CD4-positive, alpha-beta T cell treated with Interleukin-6 at 100 ng/mL for 8 hours (primary cell): ENCODE data around the gene PLD4.
"Not testable (repeated sequence)": the region's sequence is repeated elsewhere in the genome, so short reads cannot be mapped to it uniquely, and the experiment has no call there.

Experiments used
- DNase-seq: peaks from one replicate; pipeline ENCODE4 v3.0.0-alpha.2; 2020; ENCODE audit warnings: mixed read lengths, low spot score

The PLD4 gene

GRCh38 chr14:104899781-104900180 is 24.9 kb upstream of the PLD4 start:
- no peak for DNase-seq

GRCh38 chr14:104900639-104901512 is 23.8 kb upstream of the PLD4 start:
- no peak for DNase-seq

DNA sequence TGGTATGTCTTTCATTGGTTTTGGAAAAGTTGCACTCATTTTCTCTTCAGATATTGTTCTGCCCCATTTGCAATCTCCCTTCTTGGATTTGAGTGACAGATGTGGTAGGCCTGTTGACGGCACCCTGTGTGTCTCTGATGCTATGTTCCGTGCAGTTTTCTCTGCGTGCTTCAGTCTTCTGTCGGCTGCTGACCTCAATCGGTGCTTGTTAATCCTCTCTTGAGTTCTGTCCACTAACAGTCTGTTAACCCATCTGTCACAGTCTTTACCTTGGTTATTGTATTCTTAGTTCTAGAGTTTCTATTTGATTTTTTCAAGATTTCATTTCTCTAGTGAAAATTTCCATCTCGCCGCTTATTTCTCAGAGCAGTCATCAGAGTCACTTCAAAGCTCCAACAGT is 20.7 kb upstream of the PLD4 start:
- DNase-seq = no peak

- DNase-seq = not testable (repeated sequence)
Measured at GRCh38 chr14:104904650-104905578, 19.8 kb upstream of the PLD4 start.

DNA sequence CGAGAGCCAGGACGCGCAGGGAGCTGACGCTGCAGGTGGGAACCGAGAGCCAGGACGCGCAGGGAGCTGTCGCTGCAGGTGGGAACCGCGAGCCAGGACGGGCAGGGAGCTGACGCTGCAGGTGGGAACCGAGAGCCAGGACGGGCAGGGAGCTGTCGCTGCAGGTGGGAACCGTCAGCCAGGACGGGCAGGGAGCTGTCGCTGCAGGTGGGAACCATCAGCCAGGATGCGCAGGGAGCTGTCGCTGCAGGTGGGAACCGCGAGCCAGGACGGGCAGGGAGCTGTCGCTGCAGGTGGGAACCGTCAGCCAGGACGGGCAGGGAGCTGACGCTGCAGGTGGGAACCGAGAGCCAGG is 19.1 kb upstream of the PLD4 start:
- not testable (repeated sequence) for DNase-seq

DNA sequence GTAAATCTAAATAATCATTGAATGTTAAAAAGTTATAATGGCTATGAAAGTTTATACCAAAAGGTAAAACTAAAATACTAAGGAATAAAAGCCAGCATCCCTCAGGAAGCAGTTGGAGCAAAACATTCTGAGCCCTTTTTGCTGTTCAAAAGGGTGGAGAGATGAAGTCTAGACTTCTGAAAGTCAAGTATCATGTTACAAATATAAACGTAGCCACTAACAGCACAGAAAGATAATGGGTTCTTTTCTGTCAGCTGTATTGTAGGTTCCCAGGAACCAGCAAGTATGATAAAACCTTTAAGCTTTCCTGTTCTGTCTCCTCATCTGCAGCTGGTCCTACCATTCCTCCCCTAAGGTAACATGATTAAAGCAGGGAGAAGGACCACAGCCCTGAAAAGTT is 16.4 kb upstream of the PLD4 start:
- DNase-seq = no peak

- DNase-seq = no peak
Measured at GRCh38 chr14:104912053-104912452, 12.6 kb upstream of the PLD4 start.

GRCh38 chr14:104913435-104913834 is 11.2 kb upstream of the PLD4 start:
- DNase-seq = no peak

DNA sequence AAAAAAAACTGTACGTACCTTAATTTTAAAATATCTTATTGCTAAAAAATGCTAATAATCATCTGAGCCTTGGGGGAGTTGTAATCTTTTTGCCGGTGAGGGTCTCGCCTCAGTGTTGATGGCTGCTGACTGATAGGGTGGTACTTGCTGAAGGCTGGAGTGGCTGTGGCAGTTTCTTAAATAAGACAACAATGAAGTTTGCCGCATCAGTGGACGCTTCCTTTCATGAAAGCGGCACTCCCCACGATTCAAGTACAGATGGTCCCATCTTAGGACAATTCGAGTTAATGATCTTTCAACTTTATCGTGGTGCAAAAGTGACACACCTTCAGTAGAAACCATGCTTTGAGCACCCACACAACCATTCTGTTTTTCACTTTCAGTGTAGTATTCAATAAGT is 7.6 kb upstream of the PLD4 start:
- DNase-seq = no peak

DNA sequence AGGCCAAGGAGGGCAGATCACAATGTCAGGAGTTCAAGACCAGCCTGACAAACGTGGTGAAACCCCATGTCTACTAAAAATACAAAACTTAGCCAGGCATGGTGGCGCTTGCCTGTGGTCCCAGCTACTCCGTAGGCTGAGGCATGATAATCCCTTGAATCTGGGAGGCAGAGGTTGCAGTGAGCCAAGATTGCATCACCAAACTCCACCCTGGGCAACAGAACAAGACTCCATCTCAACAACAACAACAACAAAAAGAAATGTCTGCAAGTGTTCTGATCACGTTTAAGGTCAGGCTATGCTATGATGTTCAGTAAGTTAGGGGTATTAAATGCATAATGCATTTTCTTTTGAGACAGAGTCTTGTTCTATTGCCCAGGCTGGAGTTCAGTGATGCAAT is 6.7 kb upstream of the PLD4 start:
- DNase-seq = no peak

DNA sequence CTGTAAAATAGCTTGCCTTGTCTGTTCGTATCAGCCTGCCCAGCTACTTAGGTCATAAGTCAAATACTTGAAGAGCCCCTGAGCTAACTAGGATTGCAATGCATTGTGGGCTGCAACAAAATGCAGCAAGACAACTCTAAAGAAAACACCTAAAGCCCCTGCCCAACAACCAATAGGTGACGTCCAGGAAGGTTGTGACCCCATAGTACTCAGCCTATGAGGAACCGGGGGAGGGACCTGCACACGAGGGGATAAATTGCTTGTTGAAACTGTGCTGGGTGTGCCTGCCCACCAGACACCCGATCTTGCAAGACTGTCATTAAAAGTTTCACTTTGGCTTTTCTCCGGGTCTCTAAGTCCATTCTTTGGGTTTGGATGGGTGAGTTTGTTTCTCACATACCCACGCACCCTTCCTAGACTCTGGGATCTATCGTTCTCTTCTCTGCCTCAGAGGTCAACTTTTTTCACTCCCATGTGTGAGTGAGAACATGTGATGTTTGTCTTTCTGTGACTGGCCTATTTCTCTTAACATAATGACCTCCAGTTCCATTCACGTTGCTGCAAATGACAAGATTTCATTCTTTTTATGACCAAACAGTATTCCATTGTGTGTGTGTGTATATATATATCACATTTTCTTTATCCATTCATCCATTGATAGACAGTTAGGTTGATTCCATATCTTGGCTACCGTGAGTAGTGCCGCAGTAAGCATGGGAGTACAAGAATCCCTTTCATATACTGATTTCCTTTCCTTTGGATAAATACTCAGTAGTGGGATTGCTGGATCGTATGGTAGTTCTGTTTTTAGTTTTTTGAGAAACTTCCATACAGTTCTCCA is 5.3 kb upstream of the PLD4 start:
- DNase-seq = not testable (repeated sequence)

DNA sequence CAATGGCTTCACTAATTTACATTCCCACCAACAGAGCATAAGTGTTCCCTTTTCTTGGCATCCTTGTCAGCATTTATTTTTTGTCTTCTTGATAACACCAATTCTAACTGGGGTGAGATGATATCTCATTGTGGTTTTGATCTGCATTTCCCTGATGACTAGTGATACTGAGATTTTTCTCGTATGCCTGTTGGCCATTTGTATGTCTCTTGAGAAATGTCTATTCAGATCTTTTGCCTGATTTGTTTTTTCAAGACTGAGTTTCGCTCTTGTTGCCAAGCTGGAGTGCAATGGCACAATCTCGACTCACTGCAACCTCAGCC is 4.7 kb upstream of the PLD4 start:
- no peak for DNase-seq

GRCh38 chr14:104923640-104924420 is 849 bp upstream of the PLD4 start:
- no peak for DNase-seq

DNA sequence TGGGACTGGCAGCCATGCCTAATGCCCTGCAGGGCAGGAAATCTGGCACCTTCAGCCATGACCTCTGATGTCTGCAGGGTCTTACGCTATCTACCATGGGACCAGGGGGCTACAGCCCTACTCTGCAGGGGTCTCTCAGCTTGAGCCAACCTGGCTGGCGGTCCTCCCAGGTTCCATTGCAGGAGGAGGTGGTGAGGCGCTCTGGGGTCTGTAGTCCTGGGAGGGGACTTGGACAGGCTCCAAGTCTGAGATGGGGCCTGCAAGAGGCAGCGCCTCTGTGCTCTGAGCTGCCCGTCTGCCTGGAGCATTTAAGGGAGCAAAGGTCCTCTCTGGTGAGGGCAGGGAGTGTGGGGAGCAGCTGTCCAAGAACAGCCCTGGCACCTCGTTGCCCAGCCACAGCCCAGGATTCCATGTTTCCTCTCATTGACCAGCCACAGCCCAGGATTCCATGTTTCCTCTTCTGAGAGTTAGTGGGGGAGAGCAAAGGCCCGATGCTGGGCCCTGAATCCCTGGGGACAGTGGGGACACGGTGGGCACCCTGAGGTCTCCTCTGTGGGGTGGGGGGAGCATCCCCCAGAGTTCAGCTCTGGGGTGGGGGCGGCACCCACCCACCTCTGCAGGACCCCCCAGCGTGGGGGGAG is 655 bp downstream of the PLD4 start:
- no peak for DNase-seq

GRCh38 chr14:104925855-104926609 is 1.4 kb downstream of the PLD4 start:
- no peak for DNase-seq

DNA sequence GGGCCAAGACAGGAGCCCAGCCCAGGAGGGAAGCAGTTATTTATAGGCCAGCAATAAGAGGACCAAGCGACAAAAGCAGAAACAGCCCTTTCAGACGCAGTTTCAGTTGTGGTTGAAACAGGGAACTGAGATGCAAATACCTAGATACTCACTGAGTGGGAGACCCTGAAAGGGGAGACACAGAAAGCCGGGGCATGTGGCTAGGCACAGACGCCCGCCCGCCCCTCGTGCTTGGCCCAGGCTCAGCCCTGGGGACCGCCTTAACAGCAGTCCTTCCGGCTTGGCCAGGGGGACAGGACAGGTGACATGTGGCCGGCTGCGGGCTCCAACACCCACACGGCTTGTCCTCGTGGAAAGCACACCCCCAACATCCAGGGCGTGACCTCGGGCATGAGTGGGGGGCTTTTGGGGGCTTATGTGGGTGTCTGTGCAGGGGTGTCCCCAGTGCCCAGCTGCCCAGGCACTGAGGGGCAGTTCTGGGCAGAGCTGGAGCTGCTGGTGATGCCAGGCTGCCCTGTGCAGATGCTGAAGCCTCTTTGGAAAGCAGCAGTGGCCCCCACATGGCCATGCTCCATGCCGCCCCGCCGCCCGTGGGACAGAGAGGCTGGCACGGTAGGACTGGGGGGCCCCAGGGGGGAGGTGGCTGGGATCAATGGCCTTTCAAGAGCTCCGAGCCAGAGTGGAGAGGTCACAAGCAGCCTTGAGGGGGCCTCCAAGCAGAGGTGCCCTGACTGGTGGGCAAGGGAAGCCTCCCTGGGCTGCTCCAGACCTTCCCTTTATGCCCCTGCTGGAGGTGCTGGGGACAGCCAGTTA is 2.1 kb downstream of the PLD4 start:
- no peak for DNase-seq

GRCh38 chr14:104927432-104927816 is 2.7 kb downstream of the PLD4 start:
- no peak for DNase-seq

GRCh38 chr14:104927901-104928300 is 3.2 kb downstream of the PLD4 start:
- DNase-seq = no peak

DNA sequence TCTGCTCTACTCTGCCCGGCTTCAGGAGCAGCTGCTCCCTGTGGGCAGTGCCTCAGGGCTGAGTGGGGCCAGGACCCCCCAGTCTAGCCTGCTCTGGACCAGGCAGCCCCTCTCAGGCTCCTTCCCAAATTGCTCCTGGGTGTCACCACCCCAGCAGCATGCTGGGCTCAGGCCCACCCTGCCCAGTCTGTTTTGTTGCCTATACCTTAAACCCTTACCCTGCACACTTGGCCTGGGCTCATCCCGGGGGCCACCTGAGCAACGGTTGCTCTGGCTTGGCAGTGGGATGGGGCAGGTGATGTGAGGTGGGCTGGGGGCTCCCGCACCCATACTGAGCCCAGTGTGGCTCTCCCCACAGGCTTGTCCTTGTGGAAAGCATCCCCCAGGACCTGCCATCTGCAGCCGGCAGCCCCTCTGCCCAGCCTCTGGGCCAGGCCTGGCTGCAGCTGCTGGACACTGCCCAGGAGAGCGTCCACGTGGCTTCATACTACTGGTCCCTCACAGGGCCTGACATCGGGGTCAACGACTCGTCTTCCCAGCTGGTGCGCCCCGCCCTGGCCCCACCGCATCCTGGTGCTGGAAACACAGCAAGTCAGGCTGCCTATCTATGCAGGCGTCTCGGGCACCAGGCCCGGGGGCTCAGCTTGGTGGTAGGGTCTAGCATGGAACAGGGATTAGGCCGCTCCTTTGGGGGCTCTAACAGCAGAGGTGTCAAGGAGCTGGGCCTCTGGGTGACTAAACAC is 3.9 kb downstream of the PLD4 start:
- no peak for DNase-seq
